ENCODE results near the gene LRRC7.

DNA sequence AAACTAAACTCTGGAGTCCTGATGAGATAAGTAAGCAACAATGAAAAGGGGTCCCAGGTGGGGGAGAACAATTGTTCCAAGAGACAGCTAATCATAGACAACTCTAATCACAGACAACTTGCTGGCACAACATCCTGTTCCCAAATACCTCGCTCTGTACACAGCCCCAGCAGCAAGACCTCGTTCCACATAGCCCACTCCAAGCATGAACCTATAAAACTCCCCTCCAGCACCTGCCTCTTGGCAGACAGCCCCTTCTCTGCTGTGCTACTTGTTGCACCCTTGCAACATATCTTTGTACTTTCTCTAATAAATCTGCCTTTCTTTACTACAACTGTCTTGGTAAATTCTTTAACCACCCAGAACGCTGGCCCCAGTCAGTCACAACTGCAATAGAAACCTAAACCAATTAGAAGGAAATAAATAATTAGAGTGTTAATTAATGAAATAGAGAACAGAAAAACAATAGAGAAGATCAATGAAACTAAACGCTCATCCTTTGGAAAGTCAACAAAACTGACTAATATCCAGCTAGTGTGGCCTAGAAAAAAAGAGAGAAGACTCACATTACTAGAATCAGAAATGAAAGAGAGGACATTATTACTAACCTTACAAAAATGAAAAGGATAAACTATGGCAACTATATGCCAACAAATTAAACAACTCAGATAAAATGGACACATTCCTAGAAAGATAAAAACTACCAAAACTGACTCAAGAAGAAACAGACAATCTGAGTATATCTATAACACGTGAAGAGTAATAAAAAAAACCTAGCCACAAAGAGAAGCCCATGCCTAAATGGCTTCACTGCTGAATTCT, 601.5 kb downstream of the LRRC7 start:
- TF ChIP-seq POLR2AphosphoS5 (IDR thresholded peaks at IDR 0.05; ENCODE audit: borderline replicate concordance, low read depth, low read length) = no peak
- no peak for TF ChIP-seq EZH2 (IDR thresholded peaks at IDR 0.05)

Measured in SK-N-MC (cell line).